ENCODE measurements around the gene NBEAL2.

Gene NBEAL2

DNA sequence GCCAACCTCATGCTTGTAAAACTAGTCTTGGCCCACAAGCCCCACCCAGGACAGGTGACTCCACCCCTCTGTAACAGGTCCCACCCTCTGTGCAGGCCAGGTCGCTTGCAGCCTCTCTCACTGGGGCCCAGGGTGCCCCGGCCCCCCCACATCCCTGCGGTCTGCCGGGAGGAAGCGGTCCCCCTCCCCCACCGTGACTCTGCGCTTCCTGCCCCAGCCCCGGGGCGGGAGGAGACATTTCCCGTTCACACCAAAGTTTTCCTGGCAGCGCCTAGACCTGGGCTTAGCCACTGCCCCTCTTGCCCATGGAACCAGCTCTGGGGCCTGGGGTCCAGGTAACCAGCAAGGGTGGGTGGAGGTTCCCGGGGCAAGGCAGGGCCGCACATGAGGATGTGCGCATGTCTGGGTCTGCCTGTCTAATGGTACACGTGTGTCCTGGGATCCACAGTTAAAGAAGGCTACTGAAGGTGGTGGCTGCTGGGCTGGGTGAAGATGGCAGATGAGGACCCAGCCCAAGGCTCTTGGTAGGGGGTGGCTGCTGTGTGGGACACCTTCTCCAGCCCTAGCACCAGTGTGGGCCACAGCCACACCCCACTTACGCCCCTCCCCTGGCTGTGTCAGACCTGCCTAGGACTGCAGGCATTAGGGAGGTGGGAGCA, 8.4 kb downstream of the NBEAL2 start:
- in situ Hi-C loops (cut with HindIII; ENCODE audit: low pct_ligation_motif_present, low sequenced_read_pairs): no loop called here
- no peaks in the 10 kb centered on the region for H3K27me3 ChIP-seq (replicated peaks)
- no peaks in the 10 kb centered on the region for H3K36me3 ChIP-seq (replicated peaks)
- no peak overlapping the region for H3K4me3 ChIP-seq (ENCODE audit: low read depth, low read length)
- TF ChIP-seq, protein P1, sequence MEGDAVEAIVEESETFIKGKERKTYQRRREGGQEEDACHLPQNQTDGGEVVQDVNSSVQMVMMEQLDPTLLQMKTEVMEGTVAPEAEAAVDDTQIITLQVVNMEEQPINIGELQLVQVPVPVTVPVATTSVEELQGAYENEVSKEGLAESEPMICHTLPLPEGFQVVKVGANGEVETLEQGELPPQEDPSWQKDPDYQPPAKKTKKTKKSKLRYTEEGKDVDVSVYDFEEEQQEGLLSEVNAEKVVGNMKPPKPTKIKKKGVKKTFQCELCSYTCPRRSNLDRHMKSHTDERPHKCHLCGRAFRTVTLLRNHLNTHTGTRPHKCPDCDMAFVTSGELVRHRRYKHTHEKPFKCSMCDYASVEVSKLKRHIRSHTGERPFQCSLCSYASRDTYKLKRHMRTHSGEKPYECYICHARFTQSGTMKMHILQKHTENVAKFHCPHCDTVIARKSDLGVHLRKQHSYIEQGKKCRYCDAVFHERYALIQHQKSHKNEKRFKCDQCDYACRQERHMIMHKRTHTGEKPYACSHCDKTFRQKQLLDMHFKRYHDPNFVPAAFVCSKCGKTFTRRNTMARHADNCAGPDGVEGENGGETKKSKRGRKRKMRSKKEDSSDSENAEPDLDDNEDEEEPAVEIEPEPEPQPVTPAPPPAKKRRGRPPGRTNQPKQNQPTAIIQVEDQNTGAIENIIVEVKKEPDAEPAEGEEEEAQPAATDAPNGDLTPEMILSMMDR (IDR thresholded peaks at IDR 0.05; ENCODE audit: low read depth, low read length, missing control alignments): no peak
- H3K27ac ChIP-seq: peak overlapping the region; percentile 59
- DNase-seq: no peak

GRCh38 chr3:46988616-46989015, 9.2 kb downstream of the NBEAL2 start:
- DNase-seq: no peak
- Histone ChIP-seq H3K36me3 (replicated peaks) (no peaks in the 10 kb centered on the region), H3K27ac (no peak overlapping the region), H3K4me3 (ENCODE audit: low read depth, low read length) (no peak overlapping the region), H3K27me3 (replicated peaks) (no peaks in the 10 kb centered on the region)
- TF ChIP-seq, protein P1 (IDR thresholded peaks at IDR 0.05; ENCODE audit: low read depth, low read length, missing control alignments): no peak
- in situ Hi-C loops (cut with HindIII; ENCODE audit: low pct_ligation_motif_present, low sequenced_read_pairs): no loop called here

- in situ Hi-C loops (cut with HindIII; ENCODE audit: low pct_ligation_motif_present, low sequenced_read_pairs): no loop called here
- TF ChIP-seq, protein P1 (IDR thresholded peaks at IDR 0.05; ENCODE audit: low read depth, low read length, missing control alignments): no peak
- H3K27ac ChIP-seq: no peak overlapping the region
- no peaks in the 10 kb centered on the region for H3K36me3 ChIP-seq (replicated peaks)
- H3K4me3 ChIP-seq (ENCODE audit: low read depth, low read length): no peak overlapping the region
- DNase-seq: no peak
- H3K27me3 ChIP-seq (replicated peaks): no peaks in the 10 kb centered on the region
Observed at GRCh38 chr3:46989146-46989810, 9.8 kb downstream of the NBEAL2 start.

DNA sequence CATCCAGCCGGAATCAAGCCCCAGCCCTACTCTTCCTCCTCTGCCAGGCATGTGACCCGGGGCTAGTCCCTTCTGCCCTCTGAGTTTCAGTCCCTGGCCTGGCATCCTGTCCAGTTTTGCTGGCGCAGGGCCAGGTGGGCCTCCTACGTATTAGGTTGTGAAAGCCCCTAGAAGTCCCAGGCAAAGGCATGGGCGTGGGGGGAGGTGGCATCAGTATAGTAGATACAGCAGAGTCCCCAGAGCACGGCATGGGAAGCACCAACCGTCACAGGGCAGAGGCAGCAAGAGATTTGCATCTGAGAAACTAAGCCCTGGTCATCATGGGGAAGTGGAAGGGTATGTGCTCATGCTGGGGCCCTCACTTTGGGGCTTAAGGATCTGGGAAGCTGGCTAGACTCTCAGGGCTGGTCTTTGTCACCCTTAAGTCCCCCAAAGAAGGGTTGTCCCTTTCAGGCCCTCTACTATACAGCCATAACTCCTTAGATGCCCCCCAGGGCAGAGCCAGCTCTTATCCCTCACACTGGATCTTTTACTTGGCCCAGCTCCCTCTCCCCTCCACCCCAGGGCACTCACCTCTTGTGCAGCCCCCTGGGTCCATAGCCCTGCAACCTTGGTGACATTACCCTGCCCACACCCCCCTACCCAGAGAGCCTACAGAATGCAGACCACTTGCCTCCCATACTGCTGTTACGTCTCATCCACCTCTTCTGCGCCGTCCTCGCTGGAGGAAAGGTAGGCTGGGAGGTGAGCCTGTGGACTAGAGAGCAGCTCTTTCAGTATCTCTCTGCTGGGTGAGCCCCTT, 11.3 kb downstream of the NBEAL2 start:
- in situ Hi-C loops (cut with HindIII; ENCODE audit: low pct_ligation_motif_present, low sequenced_read_pairs): no loop called here
- no peak overlapping the region for H3K4me3 ChIP-seq (ENCODE audit: low read depth, low read length)
- H3K36me3 ChIP-seq (replicated peaks): no peaks in the 10 kb centered on the region
- TF ChIP-seq, protein P1 (IDR thresholded peaks at IDR 0.05; ENCODE audit: low read depth, low read length, missing control alignments): no peak
- no peak overlapping the region for H3K27ac ChIP-seq
- no peaks in the 10 kb centered on the region for H3K27me3 ChIP-seq (replicated peaks)
- DNase-seq: no peak

GRCh38 chr3:46991406-46992165, 12.1 kb downstream of the NBEAL2 start:
- in situ Hi-C loops (cut with HindIII; ENCODE audit: low pct_ligation_motif_present, low sequenced_read_pairs): no loop called here
- H3K36me3 ChIP-seq (replicated peaks): no peaks in the 10 kb centered on the region

More at GRCh38 chr3:46991406-46992165, 12.1 kb downstream of the NBEAL2 start:
- TF ChIP-seq, protein P1 (IDR thresholded peaks at IDR 0.05; ENCODE audit: low read depth, low read length, missing control alignments): no peak
- DNase-seq: no peak
- Histone ChIP-seq H3K27me3 (replicated peaks) (no peaks in the 10 kb centered on the region), H3K27ac (no peak overlapping the region), H3K4me3 (ENCODE audit: low read depth, low read length) (no peak overlapping the region)
